Stimulated activated CD4-positive, alpha-beta T cell treated with anti-CD3 and anti-CD28 coated beads, Interleukin-4, amount 100 ng/mL, for 48 hours (primary cell): ENCODE measurements around the gene SNRNP25.
A peak's percentile ranks its signal among the peaks of the same experiment; 100 is the strongest.

ENCODE experiments used
- DNase-seq, 2 donors: peaks; one replicate each; pipeline ENCODE4 v3.0.0-alpha.2; 2020; ENCODE audit warnings: low read depth in 2 of 2

Gene SNRNP25

GRCh38 chr16:77273-77806 is 23.7 kb downstream of the SNRNP25 start:
- no peak for DNase-seq

GRCh38 chr16:77807-78443 is 24.3 kb downstream of the SNRNP25 start, which contains the start of gene MPG:
TSS of gene MPG (plus strand) at chr16:78225. CDS start at chr16:78310, 85 bp downstream.
- DNase-seq, result peak; percentile 70 to 80

DNA sequence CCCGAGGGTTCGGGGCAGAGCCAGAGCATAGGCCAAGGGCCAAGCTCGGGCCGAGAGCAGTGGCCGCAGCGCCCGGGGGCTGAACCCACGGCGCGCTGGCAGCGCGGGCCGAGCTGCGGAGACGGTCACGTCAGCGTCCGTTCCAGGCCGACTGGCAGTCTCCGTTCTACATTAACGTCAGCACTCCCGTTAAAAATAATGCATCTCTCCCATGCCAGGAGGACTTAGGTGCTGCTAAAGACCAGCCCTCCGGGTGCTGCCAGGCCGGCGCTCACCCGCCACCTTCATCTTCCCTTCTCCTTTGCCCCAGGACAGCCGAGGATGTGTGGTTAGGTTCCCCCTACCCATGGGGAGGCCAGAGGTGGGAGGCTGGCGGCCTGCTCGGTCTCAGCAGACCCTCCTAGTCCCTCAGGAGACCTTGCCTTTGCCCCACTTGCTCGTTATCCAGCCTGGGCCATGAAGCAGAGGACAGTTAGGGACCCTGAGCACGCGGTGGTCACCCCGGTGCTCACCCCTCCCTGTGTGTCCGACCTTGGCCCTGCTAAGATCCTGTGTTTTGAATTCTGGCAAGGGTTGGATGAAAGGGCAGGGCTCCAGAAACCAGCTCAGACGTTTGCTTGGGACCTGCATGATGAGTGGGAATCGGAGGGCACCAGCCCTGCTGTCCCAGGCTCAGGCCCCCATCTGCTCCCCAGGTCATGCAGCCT is 25.0 kb downstream of the SNRNP25 start:
- no peak for DNase-seq

- DNase-seq, result no peak
Observed at GRCh38 chr16:79151-80054, 25.8 kb downstream of the SNRNP25 start.

DNA sequence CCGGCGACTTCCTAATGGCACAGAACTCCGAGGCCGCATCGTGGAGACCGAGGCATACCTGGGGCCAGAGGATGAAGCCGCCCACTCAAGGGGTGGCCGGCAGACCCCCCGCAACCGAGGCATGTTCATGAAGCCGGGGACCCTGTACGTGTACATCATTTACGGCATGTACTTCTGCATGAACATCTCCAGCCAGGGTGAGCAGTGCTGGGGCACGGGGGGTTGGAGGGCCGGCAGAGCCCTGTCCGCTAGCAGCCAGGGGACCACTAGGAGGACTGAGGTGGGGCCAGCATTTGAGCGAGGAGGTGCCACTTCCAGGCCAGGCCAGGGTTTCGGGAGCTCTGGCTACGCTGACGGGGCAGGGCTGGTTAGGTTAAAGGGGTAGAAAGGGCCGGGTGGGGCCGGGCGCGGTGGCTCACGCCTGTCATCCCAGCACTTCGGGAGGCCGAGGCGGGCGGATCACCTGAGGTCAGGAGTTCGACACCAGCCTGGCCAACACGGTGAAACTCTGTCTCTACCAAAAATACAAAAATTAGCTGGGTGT is 29.5 kb downstream of the SNRNP25 start:
- no peak for DNase-seq

DNA sequence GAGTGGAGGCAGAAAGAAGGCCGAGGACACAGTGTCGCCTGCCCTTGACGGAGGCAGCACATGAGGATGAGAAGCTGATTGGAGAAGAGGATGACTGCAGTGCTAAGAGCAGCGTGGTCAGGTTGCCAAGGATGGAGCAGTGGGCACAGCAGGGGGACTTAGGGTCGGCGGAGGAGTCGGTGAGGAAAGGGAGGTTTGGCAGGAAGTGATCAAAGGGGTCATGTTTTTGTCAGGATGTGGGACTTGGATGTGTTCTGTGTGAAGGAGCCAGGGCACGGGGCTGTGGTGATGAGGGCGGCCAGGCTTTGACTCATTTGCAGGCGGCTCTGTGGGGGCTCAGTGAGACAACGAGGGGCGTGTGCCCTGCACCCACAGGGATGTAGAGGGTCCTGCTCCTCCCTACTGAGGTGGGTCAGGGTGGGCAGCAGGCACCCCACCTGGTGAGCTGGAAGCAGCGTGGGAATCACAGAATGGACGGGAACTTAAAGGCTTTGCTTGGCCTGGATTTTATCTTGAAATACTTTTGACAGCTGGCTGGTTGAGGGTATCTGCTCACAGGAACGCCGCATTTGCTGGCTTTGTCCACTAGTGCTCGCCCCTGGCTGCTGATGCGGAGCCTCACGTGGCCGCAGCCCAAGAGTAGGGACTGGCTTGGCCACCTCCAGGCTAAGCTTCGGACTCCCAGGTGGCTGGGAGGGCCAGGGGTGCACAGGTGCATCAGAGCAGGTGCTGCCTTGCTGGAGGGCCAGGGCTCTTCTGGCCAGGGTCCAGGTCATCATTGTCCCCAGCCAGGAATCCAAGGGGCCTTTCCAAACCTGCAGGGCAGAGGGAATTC is 30.4 kb downstream of the SNRNP25 start:
- DNase-seq, result no peak

DNA sequence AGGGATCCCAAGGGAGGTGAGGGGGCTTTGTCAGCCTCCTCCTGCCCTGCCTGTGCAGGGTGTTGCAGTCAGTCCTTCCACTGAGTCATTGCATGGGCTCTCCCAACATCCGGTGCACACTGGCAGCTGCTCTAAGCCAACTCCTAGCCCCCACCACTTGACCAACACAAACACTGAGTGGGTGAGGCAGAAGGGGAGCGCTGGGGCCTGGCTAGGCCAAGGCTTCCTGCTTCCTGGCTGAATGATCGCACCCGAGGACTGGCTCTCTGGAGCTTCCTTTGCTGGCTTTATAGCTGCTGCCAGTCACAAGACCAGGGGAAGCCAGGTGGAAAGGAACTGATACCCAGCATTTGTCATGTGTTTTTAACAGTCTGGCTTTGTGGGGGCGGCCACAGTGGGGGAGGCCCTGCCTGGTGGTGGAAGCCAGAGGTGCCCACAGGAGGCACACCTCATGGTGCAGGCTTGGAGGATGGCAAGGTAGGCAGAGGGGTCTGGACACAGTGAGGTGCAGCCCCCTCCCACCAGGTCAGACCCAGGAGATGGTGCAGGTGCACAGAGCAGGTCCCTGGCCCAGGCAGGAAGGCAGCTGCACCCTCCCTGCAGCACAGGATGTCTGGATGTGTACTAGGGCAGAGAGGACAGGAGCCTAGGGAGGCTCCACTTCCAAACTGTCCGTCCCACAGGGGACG is 31.2 kb downstream of the SNRNP25 start:
- peak; percentile 32 to 42 for DNase-seq

GRCh38 chr16:85407-85782 is 31.8 kb downstream of the SNRNP25 start:
- no peak for DNase-seq

DNA sequence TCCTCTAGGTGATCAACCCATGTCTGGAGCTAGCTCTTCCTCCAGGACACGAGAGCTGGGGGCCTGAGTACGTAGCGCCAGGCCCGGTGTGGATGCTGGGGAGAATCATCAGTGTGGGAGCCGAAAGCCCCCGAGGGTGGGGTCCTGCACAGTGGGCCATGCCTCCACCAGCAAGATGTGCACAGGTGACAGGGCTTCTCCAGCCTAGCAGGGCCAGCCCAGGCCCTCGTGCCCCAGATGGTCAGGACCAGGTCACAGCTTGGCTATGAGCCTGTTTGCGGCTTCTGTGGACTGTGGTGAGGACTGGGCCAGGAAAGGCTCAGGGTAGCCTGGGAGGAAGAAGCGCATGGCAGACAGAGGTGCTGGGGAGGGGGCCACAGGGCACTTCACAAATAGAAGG is 32.2 kb downstream of the SNRNP25 start:
- DNase-seq, result no peak

GRCh38 chr16:86483-86952 is 32.9 kb downstream of the SNRNP25 start:
- DNase-seq, result no peak

- DNase-seq, result no peak
Observed at GRCh38 chr16:88613-89012, 35.0 kb downstream of the SNRNP25 start.

DNA sequence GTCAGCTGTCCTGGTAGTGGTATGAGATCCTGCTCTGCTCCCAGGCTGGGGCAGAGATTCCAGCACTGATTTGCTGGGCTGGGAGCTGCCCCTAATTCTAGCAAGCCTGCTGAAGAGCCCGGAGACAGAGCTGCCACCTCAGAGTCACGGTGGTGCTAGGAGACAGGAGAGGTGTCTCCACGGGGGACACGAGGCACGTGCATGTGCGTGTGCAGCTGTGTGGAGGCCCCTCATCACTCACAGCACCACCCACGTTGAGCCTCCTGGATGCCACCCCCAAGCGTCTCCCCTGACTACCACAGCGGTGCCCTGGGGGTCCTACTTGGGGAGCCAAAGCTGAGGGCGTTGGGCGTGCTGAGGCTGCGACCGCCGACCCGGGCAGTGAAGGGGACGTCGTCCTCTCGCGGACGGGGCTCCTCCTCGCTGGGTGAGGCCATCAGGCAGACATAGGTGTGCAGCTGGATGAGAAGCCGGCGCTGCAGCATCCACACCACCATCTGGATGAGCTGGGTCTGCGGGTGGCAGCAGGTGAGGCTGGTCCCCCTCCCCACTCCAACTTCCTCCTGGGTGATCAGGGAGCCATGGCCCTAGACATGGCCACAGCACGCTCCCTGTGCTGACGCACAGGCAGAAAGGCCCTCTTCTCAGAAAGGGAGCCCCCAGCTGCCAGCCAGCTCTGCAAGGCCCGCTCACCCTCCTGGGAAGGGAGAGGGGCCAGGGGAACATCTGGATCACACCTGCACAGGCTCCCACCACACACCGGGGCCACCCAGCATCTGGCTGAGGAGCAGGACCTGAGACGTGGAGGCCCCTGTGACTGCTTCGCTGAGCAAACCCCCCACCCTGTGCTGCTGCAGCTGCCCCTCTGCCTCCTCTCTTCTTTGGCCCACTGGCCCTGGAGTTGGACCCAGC is 36.0 kb downstream of the SNRNP25 start:
- DNase-seq, result no peak

DNA sequence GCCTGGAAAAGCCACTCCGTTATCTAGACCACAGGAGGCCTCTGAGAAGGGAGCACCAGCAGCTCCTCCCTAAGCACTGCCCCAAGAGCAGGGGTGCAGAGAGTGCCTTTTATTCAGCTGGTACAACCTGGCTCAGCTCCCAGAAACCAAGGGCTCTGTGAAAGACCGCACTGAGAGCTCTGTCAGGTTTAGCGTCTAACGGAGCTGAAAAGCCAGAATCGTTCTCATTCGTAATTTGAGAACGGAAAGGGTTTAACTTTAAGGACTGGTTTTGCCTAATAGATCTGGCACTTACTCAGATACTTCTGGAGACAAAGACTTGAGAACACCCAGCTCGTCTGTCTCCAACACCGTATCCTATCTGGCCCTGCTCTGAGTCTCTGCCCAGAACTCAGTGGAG is 37.9 kb downstream of the SNRNP25 start:
- no peak for DNase-seq

GRCh38 chr16:92431-93339 is 39.1 kb downstream of the SNRNP25 start:
- no peak for DNase-seq

DNA sequence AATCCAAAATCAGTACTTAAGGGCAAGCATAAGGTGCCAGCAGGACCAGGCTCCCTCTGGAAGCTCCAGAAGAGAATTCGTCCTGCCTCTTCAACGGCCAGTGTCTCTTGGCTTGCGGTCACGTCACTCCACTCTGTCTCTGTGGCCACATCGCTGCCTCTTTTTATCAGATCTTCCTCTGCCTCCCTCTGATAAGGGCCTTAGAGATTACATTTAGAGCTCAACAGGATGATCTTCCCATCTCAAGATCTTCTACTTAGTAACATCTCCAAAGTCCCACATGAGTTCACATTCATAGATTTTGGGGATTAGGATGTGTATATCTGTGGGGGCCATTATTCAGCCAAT is 41.3 kb downstream of the SNRNP25 start:
- DNase-seq, result no peak

- DNase-seq, result peak; percentile 84 to 88
Observed at GRCh38 chr16:96935-97381, 43.3 kb downstream of the SNRNP25 start.

GRCh38 chr16:97822-98221 is 44.2 kb downstream of the SNRNP25 start:
- no peak for DNase-seq

DNA sequence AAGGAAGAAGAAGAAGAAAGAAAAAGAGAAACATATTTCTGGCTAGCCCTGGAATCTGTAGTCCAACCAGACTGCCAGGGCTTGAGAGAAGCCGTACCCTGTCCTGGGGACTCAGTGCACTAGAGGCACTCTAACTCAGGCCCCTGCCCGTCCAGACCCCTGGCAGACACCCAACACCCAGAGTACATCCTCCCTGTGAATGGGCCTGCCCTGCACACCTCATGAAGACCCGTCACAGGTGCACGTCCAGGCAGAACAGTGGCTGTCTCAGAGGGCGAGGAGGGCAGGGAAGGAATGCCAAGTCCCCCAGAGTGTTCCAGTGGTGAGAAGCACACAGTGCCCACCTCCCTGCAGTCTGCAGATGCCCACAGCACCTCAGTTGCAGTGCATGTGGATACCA is 47.4 kb downstream of the SNRNP25 start:
- no peak for DNase-seq
